Hepatocyte (in vitro differentiated cells): ENCODE results near the gene TACC2. TPM values are rescaled to one million over a fixed set of nuclear protein-coding genes. Genes with fewer than 3 reads are reported as not detected.

Source experiments
- DNase-seq: peaks from one replicate; pipeline ENCODE4 v3.0.0-alpha.2; 2016; ENCODE audit warnings: low spot score
- H2AFZ ChIP-seq: fragments of 200-600 bp; sonication (generic); 2 replicates; pipeline ENCODE4 v1.6.0; 2016; ENCODE audit warnings: antibody characterized with exemption, mild to moderate bottlenecking
- H3K27ac ChIP-seq: fragments of 200-600 bp; sonication (generic); 2 replicates; pipeline ENCODE4 v1.5.1; 2016; ENCODE audit warnings: mild to moderate bottlenecking
- H3K27me3 ChIP-seq: fragments of 200-600 bp; sonication (generic); 2 replicates; pipeline ENCODE4 v1.6.1; 2016
- H3K36me3 ChIP-seq: fragments of 200-600 bp; sonication (generic); replicated peaks from 2 replicates; pipeline ENCODE4 v1.5.1; 2016; ENCODE audit warnings: low read depth; ENCODE audit not compliant: insufficient read depth
- H3K4me1 ChIP-seq: fragments of 200-600 bp; sonication (generic); 2 replicates; pipeline ENCODE4 v1.5.1; 2016; ENCODE audit warnings: mild to moderate bottlenecking, moderate library complexity; ENCODE audit not compliant: insufficient read depth
- H3K4me2 ChIP-seq: fragments of 200-600 bp; sonication (generic); 2 replicates; pipeline ENCODE4 v1.6.0; 2016
- H3K4me3 ChIP-seq: fragments of 200-600 bp; sonication (generic); 2 replicates; pipeline ENCODE4 v1.5.1; 2016; ENCODE audit warnings: mild to moderate bottlenecking
- H3K79me2 ChIP-seq: fragments of 200-600 bp; sonication (generic); 2 replicates; pipeline ENCODE4 v1.6.0; 2017; ENCODE audit warnings: mild to moderate bottlenecking
- H3K9me2 ChIP-seq: fragments of 200-600 bp; sonication (generic); replicated peaks from 2 replicates; pipeline ENCODE4 v1.6.0; 2017; ENCODE audit warnings: mild to moderate bottlenecking; ENCODE audit not compliant: insufficient read depth
- H3K9me3 ChIP-seq: fragments of 200-600 bp; sonication (generic); 2 replicates; pipeline ENCODE4 v1.5.1; 2016; ENCODE audit warnings: low read depth, mild to moderate bottlenecking
- H4K20me1 ChIP-seq: fragments of 200-600 bp; sonication (generic); 2 replicates; pipeline ENCODE4 v1.6.0; 2016; ENCODE audit warnings: mild to moderate bottlenecking; ENCODE audit not compliant: insufficient read depth, poor library complexity, severe bottlenecking
- EZH2 ChIP-seq: fragments of 200-600 bp; sonication (generic); IDR thresholded peaks from 2 replicates; pipeline ENCODE4 v1.6.1; 2016; ENCODE audit warnings: antibody characterized with exemption, mild to moderate bottlenecking, borderline replicate concordance
- EZH2phosphoT487 ChIP-seq: fragments of 200-600 bp; sonication (generic); IDR thresholded peaks from one replicate; pipeline ENCODE4 v1.6.1; 2018; ENCODE audit warnings: antibody characterized with exemption, mild to moderate bottlenecking, low read depth, moderate library complexity; ENCODE audit not compliant: unreplicated experiment, severe bottlenecking
- WGBS: methylation state at CpG from one replicate; pipeline ENCODE4 v1.1.6; 2016; ENCODE audit warnings: low lambda C conversion rate; ENCODE audit errors: missing lambda C conversion rate; 5-methylcytosine and 5-hydroxymethylcytosine counted together
- polyA plus RNA-seq: library from polyadenylated mRNA; unstranded; fragments of >200 nt; fragmentation: Nextera tagmentation; extraction: Ambion mirVana; gene quantifications from 2 replicates; pipeline ENCODE4 v1.2.1, GENCODE V29; 2016
- total RNA-seq: library from RNA; depleted of rRNA; stranded (reverse); fragments of >200 nt; gene quantifications from 2 replicates; pipeline ENCODE4 v1.2.3, GENCODE V29; 2014
- TF ChIP-seq, protein P1 (sequence below): fragments of 200-600 bp; sonication (generic); IDR thresholded peaks from 2 replicates; pipeline ENCODE4 v1.5.1; 2016; ENCODE audit warnings: antibody characterized with exemption, mild to moderate bottlenecking; ENCODE audit not compliant: poor library complexity

Gene TACC2
- total and polyA plus RNA-seq, 2 experiments from 2014 or later, result 20.0 to 34.6 TPM

DNA sequence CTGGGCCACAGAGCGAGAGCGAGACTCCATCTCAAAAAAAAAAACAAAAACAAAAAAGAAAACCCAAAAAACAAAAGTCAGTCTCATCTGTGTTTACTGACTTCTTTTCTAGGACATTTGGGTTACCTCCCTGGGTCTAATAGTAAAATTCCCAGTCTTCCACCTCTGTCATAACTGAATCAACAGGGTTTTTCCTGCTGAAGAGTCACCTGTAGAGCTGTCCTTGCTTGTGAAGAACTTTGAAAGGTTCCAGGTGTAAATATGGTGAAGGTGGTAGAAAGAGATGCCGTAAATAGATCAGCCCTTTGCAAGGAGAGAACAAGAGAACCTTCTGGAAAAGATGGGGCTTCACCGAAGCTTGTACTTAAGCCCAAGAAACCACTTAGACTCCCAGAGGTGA is 169.4 kb downstream of the TACC2 start:
- no peaks in the 10 kb centered on the region for H3K9me2 ChIP-seq
- TF ChIP-seq EZH2phosphoT487, result no peak
- TF ChIP-seq, protein P1, sequence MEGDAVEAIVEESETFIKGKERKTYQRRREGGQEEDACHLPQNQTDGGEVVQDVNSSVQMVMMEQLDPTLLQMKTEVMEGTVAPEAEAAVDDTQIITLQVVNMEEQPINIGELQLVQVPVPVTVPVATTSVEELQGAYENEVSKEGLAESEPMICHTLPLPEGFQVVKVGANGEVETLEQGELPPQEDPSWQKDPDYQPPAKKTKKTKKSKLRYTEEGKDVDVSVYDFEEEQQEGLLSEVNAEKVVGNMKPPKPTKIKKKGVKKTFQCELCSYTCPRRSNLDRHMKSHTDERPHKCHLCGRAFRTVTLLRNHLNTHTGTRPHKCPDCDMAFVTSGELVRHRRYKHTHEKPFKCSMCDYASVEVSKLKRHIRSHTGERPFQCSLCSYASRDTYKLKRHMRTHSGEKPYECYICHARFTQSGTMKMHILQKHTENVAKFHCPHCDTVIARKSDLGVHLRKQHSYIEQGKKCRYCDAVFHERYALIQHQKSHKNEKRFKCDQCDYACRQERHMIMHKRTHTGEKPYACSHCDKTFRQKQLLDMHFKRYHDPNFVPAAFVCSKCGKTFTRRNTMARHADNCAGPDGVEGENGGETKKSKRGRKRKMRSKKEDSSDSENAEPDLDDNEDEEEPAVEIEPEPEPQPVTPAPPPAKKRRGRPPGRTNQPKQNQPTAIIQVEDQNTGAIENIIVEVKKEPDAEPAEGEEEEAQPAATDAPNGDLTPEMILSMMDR, result no peak
- no peak for TF ChIP-seq EZH2
- no peak for DNase-seq
- H3K4me1 ChIP-seq, result peaks cover 10% of the 10 kb centered on the region
- WGBS, result 99% methylated on average over 4 of the region's 4 CpGs
- no peak overlapping the region for H3K27ac ChIP-seq
- no peak overlapping the region for H3K4me2 ChIP-seq
- H3K27me3 ChIP-seq, result no peaks in the 10 kb centered on the region
- no peaks in the 10 kb centered on the region for H3K36me3 ChIP-seq
- H2AFZ ChIP-seq, result no peak overlapping the region
- H3K79me2 ChIP-seq, result peaks cover 19% of the 10 kb centered on the region
- H3K4me3 ChIP-seq, result no peak overlapping the region
- H4K20me1 ChIP-seq, result peaks cover 7% of the 10 kb centered on the region
- no peaks in the 10 kb centered on the region for H3K9me3 ChIP-seq

DNA sequence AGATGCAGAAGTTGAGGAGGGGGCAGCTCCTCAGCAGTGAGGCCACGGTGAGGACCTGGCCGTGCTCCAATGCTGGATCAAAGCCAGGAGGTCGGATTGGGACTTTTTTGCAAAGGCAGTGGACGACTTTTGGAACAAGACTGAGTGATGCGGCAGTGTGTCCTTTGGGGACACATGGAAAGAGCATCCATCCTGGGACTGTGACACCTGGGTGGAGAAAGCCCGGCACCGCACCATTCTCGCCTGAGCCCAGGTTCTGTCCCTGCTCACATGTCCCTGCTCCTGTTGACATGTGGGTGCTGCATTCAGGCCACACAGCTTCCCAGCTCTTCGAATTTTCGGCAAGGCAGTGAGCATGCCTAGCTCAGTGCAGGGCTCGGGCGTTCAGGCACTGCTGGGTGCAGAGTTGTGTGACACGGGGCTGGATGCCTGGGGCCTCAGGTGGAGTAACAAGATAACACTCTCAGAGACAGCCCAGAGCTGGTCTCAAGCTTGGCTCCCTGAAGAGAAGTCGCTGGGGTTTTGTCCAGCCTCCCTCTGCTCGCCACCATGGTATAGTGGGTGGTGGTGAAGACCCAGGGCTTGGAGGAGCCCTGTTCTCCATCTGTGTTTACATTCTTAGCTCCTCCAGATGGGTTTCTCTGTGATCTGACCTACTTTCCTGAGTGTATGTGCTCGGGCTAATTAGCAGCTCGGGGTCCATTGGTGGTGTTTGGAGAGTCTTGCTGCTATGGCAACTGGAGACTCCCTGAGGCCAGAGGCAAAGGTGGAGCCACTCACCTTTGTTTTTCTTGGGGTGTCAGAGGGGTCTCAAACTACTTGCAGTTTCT is 170.4 kb downstream of the TACC2 start:
- Histone ChIP-seq H3K9me2 (no peaks in the 10 kb centered on the region), H3K36me3 (no peaks in the 10 kb centered on the region), H3K79me2 (peaks cover 22% of the 10 kb centered on the region), H2AFZ (no peak overlapping the region), H3K27ac (no peak overlapping the region), H3K27me3 (no peaks in the 10 kb centered on the region), H3K4me3 (no peak overlapping the region), H3K4me1 (peaks cover 12% of the 10 kb centered on the region), H3K4me2 (no peak overlapping the region), H3K9me3 (no peaks in the 10 kb centered on the region), H4K20me1 (peaks cover 14% of the 10 kb centered on the region)
- no peak for DNase-seq
- TF ChIP-seq EZH2phosphoT487, result no peak
- TF ChIP-seq EZH2, result no peak
- TF ChIP-seq, protein P1, result no peak
- WGBS, result 63% methylated on average over 17 of the region's 17 CpGs

DNA sequence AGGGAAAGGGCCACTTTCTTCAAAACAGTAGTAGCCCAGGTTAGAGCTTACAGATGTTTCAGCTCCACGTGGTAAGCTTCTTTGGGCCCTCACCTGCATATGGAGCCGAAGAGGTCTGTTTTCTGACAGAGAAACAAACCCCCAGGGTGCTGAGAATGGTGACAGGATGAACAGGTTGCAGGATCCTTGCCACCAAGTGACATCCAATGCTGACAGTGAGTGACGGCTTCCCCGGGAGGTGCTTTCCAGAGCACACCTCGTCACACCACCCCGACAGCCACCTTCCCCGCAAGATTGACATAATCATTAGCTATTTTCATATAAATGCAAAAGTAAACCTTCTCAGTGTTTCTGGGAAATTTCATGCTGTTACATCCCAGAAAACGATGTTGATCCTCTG is 172.8 kb downstream of the TACC2 start:
- 71% methylated on average over 8 of the region's 8 CpGs for WGBS

More for the DNA sequence above, 172.8 kb downstream of the TACC2 start:
- no peaks in the 10 kb centered on the region for H3K9me3 ChIP-seq
- no peaks in the 10 kb centered on the region for H3K9me2 ChIP-seq
- TF ChIP-seq EZH2phosphoT487, result no peak
- TF ChIP-seq, protein P1, result no peak
- no peak for TF ChIP-seq EZH2
- H3K4me1 ChIP-seq, result peaks cover 17% of the 10 kb centered on the region
- no peaks in the 10 kb centered on the region for H3K27me3 ChIP-seq
- no peak overlapping the region for H3K4me2 ChIP-seq
- no peaks in the 10 kb centered on the region for H3K36me3 ChIP-seq
- H4K20me1 ChIP-seq, result peaks cover 33% of the 10 kb centered on the region
- H3K27ac ChIP-seq, result no peak overlapping the region
- DNase-seq, result no peak
- no peak overlapping the region for H3K4me3 ChIP-seq
- H2AFZ ChIP-seq, result no peak overlapping the region
- H3K79me2 ChIP-seq, result peaks cover 32% of the 10 kb centered on the region
